Measurements from ENCODE around the gene ZMYND11. TPM values are rescaled to one million over a fixed set of nuclear protein-coding genes. Genes with fewer than 3 reads are reported as not detected.

ZMYND11 gene
- total and polyA plus RNA-seq, 2 of the 13 experiments (the other 11 are each of a cell fraction or from before 2014, with no cell fraction given) = 17.5 to 38.7 TPM

- TF ChIP-seq ZNF317 (CRISPR knock-in tag; IDR thresholded peaks at IDR 0.05) (peak; percentile 84; the same call in 1 of the 2 replicates), PRDM4 (CRISPR knock-in tag; IDR thresholded peaks at IDR 0.05; ENCODE audit: borderline replicate concordance) (no peak), SP5 (CRISPR knock-in tag; IDR thresholded peaks at IDR 0.05; ENCODE audit: borderline replicate concordance, low read depth) (no peak), SNAPC2 (CRISPR knock-in tag; IDR thresholded peaks at IDR 0.05) (no peak), HOXA5 (CRISPR knock-in tag; IDR thresholded peaks at IDR 0.05) (no peak), SSRP1 (CRISPR knock-in tag; IDR thresholded peaks at IDR 0.05) (no peak), SOX6 (IDR thresholded peaks at IDR 0.05) (no peak), SOX6 (CRISPR knock-in tag; IDR thresholded peaks at IDR 0.05) (no peak), ZSCAN21 (CRISPR knock-in tag; IDR thresholded peaks at IDR 0.05; ENCODE audit: borderline replicate concordance) (peak; percentile 94), GTF3A (CRISPR knock-in tag; conservative IDR thresholded peaks at IDR 0.05) (no peak), TGIF2 (CRISPR knock-in tag; IDR thresholded peaks at IDR 0.05) (peak; percentile 42; the same call in 1 of the 2 replicates), HES4 (CRISPR knock-in tag; IDR thresholded peaks at IDR 0.05; ENCODE audit: borderline replicate concordance) (no peak), ZNF44 (CRISPR knock-in tag; IDR thresholded peaks at IDR 0.05) (no peak), RCOR2 (CRISPR knock-in tag; IDR thresholded peaks at IDR 0.05) (no peak), MXD3 (CRISPR knock-in tag; IDR thresholded peaks at IDR 0.05) (no peak), KDM2A (CRISPR knock-in tag; IDR thresholded peaks at IDR 0.05; ENCODE audit: borderline replicate concordance, low read depth) (no peak)
Measured at GRCh38 chr10:137031-137430, 1.8 kb downstream of the ZMYND11 start (continued).

Data from HepG2 (cell line).